ACC112 (cell line): Measurements from ENCODE around the gene RBM5.

Experiments used
- H2AFZ ChIP-seq: fragments of 200-600 bp; sonication (generic); one replicate; pipeline ENCODE4 v1.6.0; 2017; ENCODE audit warnings: antibody characterized with exemption, low read length; ENCODE audit not compliant: unreplicated experiment
- H3K27ac ChIP-seq: fragments of 200-600 bp; sonication (generic); 2 replicates; pipeline ENCODE4 v1.5.1; 2014; ENCODE audit warnings: low read depth, mild to moderate bottlenecking, antibody characterized with exemption, low read length, moderate library complexity
- H3K27me3 ChIP-seq: fragments of 200-600 bp; sonication (generic); 2 replicates; pipeline ENCODE4 v1.6.1; 2014; ENCODE audit warnings: mild to moderate bottlenecking, antibody characterized with exemption, low read length, moderate library complexity, mixed read lengths; ENCODE audit not compliant: insufficient read depth
- H3K36me3 ChIP-seq: fragments of 200-600 bp; sonication (generic); 2 replicates; pipeline ENCODE4 v1.6.1; 2016; ENCODE audit warnings: mild to moderate bottlenecking, antibody characterized with exemption, low read length, moderate library complexity, mixed read lengths; ENCODE audit not compliant: insufficient read depth
- H3K4me1 ChIP-seq: fragments of 200-600 bp; sonication (generic); one replicate; pipeline ENCODE4 v1.6.1; 2016; ENCODE audit warnings: low read length, mixed read lengths; ENCODE audit not compliant: insufficient read depth, unreplicated experiment, control insufficient read depth
- H3K4me3 ChIP-seq: fragments of 200-600 bp; sonication (generic); 2 replicates; pipeline ENCODE4 v1.5.1; 2014; ENCODE audit warnings: mild to moderate bottlenecking, low read depth, low read length
- H3K79me2 ChIP-seq: fragments of 200-600 bp; sonication (generic); one replicate; pipeline ENCODE4 v1.6.0; 2016; ENCODE audit warnings: low read length; ENCODE audit not compliant: control insufficient read depth, unreplicated experiment, insufficient read depth

The RBM5 gene

DNA sequence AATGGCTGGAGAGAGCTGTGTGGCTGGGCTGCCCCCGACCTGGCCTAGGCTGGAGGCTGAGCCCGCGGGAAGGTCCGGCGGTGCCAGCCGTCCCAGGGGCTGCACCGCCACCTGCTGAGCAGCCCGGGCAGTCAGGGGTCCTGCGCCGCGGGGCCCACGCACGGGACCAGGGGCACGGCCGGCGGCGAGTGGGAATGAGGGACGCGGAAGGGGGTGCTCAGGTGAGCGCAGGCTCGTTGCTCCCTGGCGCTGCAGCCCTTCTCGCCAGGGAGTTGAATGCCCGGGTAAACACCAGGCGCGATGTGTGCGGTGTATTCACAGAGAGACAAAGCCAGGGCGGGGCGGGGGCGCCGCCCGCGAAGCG is 65.7 kb downstream of the RBM5 start:
- Histone ChIP-seq H2AFZ (no peak overlapping the region), H3K79me2 (peaks cover 19% of the 10 kb centered on the region), H3K27ac (no peak overlapping the region), H3K4me3 (peak overlapping the region; percentile 79; the same call in 1 of the 2 replicates), H3K4me1 (peaks cover 30% of the 10 kb centered on the region), H3K27me3 (no peaks in the 10 kb centered on the region), H3K36me3 (no peaks in the 10 kb centered on the region)

DNA sequence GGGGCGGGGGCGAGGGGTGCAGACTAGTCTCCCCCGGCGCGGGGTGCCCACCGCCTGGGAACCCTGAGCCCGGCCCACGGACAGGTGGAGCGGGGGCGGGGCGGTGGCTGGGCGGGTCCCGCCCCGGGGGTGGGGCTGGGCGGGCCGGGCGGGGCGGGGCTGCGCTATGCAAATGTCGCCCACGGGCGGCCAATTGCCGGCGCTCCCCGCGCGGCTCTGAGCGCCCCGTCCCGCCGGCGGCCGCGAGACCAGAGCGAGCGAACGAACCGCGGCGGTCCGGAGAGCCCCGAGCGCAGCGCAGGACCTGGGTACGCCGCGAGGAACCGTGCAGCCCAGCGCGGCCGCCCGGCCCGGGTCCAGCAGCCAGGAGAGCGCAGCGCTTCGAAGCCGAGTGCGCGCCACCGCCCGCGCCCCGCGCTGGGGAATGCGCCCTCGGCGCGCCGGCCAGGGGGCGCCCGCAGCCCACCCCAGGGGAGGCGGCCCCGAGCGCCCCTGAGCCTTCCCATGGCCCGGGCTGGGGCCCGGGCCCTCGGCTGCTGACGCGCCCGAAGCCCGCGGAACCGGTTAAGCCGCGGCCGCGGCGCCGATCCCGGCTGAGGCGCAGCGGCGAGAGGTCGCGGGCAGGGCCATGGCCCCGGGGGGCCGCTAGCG is 66.2 kb downstream of the RBM5 start, which contains the start of gene SEMA3F:
Gene SEMA3F, plus strand, starts transcription at position 485 of the 651 bp plus-strand sequence. CDS start 4,299 bp downstream, outside the sequence.
- Histone ChIP-seq H3K36me3 (no peaks in the 10 kb centered on the region), H3K4me1 (peaks cover 35% of the 10 kb centered on the region), H2AFZ (no peak within 1 kb of the TSS), H3K27ac (no peak within 1 kb of the TSS), H3K4me3 (peak within 1 kb of the TSS; percentile 79), H3K79me2 (peaks cover 19% of the 10 kb centered on the region), H3K27me3 (no peaks in the 10 kb centered on the region)

DNA sequence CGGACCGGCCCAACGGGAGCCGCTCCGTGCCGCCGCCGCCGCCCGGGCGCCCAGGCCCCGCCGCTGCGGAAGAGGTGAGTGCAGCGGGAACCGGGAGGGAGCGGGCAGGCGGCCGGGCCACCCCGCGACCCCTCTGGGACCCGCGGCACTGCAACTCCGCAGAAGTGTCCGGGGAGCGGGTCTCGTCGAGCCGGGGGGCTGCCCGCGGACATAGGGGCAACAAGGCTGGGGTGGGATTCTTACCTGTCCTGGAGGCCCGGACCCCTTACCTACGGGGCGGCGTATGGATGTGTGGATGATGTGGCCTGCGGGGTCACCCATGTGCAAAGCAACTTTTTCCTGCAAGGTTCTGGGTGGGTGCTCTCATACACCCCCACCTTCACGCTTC is 66.8 kb downstream of the RBM5 start:
- Histone ChIP-seq H3K4me3 (peak overlapping the region; percentile 79), H3K27ac (no peak overlapping the region), H3K4me1 (peaks cover 40% of the 10 kb centered on the region), H3K36me3 (no peaks in the 10 kb centered on the region), H3K27me3 (no peaks in the 10 kb centered on the region), H3K79me2 (peaks cover 19% of the 10 kb centered on the region), H2AFZ (no peak overlapping the region)

DNA sequence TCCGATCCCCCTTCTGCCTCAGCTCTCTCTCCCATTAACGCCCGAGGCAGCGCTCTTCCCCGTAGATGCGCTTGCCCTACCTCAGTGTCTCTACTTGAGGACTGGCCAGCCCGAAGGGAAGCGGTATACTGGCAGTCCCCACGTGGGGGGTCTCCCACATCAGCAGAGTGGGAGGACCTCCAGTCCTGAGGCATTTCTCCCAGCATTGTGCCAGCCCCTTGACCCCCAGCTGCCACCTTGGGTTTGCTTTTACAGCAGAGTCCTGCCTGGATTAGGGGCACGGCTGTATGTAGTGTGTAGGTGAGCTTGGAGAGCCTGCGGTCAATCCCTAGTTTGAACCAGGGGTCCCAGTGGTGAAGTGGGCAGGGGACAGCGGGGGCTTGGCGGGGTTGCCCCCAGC is 67.2 kb downstream of the RBM5 start:
- Histone ChIP-seq H3K27ac (no peak overlapping the region), H3K27me3 (no peaks in the 10 kb centered on the region), H3K79me2 (peaks cover 19% of the 10 kb centered on the region), H2AFZ (no peak overlapping the region), H3K4me1 (peaks cover 44% of the 10 kb centered on the region), H3K4me3 (peak overlapping the region; percentile 79), H3K36me3 (no peaks in the 10 kb centered on the region)

DNA sequence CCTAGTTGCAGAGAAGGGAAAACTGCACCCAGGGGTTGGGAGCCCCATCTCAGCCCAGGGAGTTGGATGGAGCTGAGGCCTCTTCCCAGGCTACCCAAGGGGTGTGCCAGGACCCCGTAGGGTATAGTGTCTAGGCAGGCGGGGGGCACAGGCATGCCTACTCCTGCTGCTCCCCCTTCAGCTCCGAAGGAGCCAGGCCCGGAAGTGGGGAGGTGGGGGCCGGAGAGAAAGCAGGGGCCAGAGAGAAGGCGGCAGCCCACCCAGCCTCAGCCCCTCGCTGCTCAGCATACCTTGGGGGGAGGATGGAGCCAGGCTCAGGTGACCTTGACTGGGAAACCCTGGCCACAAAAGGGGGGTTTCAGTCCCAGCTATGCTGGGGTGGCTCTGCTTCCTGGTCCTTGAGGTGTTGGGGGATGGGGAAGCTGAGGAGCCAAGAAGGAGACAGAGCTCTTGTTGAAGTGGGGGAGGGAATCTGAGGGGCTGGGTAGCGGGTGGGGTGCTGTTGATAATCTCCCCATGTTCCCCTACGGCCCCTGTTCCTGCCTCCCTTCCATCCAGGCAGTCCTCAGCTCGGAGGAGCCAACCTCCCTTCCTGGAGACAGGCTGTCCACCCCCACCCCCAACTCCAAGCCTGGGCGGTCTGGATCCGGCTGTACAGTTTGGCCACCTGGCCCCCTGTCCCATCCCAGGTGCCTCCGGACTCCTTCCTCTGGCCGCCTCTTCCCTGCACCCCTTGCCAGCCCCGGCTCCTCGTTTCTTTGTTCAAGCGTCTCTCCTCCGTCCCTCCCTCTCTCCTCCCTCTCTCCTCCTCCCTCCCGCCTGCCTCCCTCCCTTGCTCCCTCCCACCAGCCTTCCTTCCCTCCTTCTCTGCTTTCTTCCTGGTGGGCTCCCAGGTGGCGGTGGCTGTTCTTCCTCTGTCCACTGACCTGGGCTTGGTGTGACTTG is 68.1 kb downstream of the RBM5 start:
- Histone ChIP-seq H3K36me3 (no peaks in the 10 kb centered on the region), H3K27me3 (no peaks in the 10 kb centered on the region), H3K27ac (no peak overlapping the region), H3K4me1 (peaks cover 53% of the 10 kb centered on the region), H3K4me3 (peak overlapping the region; percentile 79), H3K79me2 (peaks cover 19% of the 10 kb centered on the region), H2AFZ (no peak overlapping the region)

DNA sequence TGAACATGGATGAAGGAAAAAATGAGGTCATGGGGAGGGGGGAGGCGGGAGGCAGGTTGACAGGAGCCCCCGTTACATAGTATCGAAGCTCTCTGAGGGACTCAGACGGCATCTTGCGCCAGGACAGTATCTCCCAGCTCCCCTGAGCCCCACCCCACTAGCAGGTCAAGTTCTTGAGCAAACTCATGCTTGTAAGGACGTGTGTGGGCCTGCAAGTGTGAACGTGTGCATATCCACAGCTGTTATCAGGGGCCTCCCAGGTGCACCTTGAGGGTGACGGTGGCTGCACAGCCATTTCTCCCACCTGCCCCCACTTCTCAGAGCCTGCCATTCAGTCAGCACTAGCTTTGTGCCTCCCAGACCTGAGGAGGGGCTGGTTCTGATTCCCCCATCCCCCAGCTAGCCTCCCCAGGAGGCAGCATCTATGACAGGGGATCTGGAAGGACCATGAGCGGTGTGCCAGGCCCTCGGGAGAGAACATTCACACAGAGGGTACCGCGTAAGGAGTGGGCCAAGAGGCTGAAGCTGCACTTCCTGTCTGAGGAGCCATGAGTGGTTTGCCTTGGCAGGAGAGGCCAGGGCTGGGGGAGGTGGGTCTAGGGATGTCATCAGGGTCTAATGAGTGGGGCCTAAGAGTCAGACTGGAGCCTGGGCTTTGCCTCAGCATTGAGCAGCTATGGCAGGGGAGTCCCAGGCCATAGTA is 69.3 kb downstream of the RBM5 start:
- no peaks in the 10 kb centered on the region for H3K36me3 ChIP-seq
- H3K79me2 ChIP-seq: peaks cover 19% of the 10 kb centered on the region
- H3K27ac ChIP-seq: 0 out of 2 replicates have a peak overlapping the region, but pooled peaks have one; percentile 2

DNA sequence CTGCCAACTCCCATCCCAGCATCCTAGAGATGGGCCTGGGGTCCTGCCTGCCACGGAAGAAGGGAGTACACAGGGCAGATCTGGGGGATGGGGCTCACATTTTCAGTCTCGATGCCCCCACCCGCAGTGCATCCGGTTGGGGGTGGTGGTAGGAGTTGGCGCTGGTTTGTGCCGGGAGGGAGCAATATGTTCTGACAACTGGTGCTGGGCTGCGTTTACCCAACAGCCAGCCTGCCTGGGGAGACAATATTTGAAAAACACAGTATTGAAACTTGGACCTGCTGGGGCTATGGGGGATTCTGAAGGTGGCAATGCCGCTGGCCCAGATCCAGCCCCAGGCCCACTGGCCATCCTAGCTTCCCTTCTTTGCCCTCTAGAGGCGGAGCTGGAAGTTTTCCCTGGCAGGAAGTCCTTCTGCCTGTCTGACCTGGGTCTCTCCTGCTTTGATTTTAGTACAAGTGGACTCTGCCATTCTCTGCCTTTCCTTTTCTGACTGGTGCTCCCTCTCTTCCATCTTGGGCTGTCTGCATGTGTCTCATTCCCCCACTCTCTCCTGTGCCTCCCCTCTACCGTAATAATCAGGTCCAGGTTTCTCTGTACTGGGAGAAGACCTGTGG is 69.9 kb downstream of the RBM5 start:
- Histone ChIP-seq H3K27ac (peak overlapping the region; percentile 2; the same call in 1 of the 2 replicates), H2AFZ (no peak overlapping the region), H3K4me1 (peaks cover 69% of the 10 kb centered on the region)

More for the DNA sequence above, 69.3 kb downstream of the RBM5 start:
- no peak overlapping the region for H3K4me3 ChIP-seq
- H3K27me3 ChIP-seq: no peaks in the 10 kb centered on the region
- H3K4me1 ChIP-seq: peaks cover 64% of the 10 kb centered on the region
- no peak overlapping the region for H2AFZ ChIP-seq

DNA sequence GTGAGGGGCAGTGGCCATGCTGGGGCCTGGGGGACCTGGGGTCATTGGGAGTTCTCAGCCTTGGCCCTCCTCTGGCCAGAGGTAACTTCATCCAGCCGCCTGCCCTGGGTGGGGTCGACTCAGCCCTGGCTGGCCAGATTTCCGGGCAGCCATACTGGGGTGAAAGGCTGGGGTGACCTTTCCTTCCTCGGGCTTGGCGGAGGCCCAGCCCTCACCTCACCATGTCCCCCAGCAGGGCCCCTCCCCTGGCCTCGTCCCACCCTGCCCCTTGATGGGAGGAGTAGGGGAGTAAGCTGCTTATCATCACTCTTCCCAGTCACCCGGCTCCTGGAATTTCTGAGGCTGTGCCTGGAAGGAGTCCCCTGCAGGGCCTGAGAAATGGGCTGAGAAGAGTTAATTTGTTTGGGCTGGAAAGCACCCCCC is 71.9 kb downstream of the RBM5 start:
- Histone ChIP-seq H3K4me3 (no peak overlapping the region), H3K36me3 (no peaks in the 10 kb centered on the region), H3K79me2 (peaks cover 16% of the 10 kb centered on the region), H3K4me1 (peaks cover 87% of the 10 kb centered on the region), H3K27ac (peak overlapping the region; percentile 13; the same call in 1 of the 2 replicates), H3K27me3 (no peaks in the 10 kb centered on the region), H2AFZ (no peak overlapping the region)

More for the DNA sequence above, 69.9 kb downstream of the RBM5 start:
- no peak overlapping the region for H3K4me3 ChIP-seq
- peaks cover 19% of the 10 kb centered on the region for H3K79me2 ChIP-seq
- H3K36me3 ChIP-seq: no peaks in the 10 kb centered on the region
- H3K27me3 ChIP-seq: no peaks in the 10 kb centered on the region

DNA sequence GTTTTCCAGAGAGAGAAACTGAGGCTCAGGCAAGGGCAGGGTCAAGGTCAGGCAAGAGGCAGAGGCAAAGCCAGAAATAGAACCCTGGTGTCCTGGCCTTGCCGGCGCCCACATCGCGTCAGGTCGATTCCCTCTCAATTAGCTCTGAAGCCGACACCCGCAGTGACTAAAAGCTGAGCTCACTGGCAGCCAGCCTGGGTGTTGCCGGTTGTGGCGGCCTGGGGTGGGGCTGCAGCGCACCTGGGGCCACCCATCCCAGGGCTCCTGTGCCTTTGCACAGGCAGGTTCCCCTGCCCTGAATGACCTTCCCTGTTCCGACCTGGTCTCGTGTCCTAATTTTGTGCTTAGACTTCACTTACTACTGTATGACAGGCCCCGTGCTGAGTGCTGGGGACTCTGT is 72.6 kb downstream of the RBM5 start:
- Histone ChIP-seq H3K36me3 (no peaks in the 10 kb centered on the region), H3K79me2 (peaks cover 8% of the 10 kb centered on the region), H3K4me1 (peaks cover 87% of the 10 kb centered on the region), H2AFZ (no peak overlapping the region), H3K27me3 (no peaks in the 10 kb centered on the region), H3K4me3 (no peak overlapping the region), H3K27ac (no peak overlapping the region)
